GM12891 (cell line): ENCODE data around the gene RAD21L1.

Source experiments
- PAX5 ChIP-seq: IDR thresholded peaks from 2 replicates; pipeline ENCODE4 v1.6.1; 2011; ENCODE audit warnings: low read length, moderate library complexity, mild to moderate bottlenecking; ENCODE audit not compliant: insufficient read depth, severe bottlenecking
- POLR2A ChIP-seq: IDR thresholded peaks from 2 replicates; pipeline ENCODE4 v1.6.1; 2011; ENCODE audit warnings: low read depth, low read length, control low read depth
- POLR2AphosphoS5 ChIP-seq: IDR thresholded peaks from 2 replicates; pipeline ENCODE4 v1.6.1; 2011; ENCODE audit warnings: low read depth, low read length, control low read depth
- SPI1 ChIP-seq: IDR thresholded peaks from 2 replicates; pipeline ENCODE4 v1.6.1; 2011; ENCODE audit warnings: low read depth, low read length, control low read depth
- TAF1 ChIP-seq: IDR thresholded peaks from 2 replicates; pipeline ENCODE4 v1.6.1; 2011; ENCODE audit warnings: low read depth, low read length, control low read depth

DNA sequence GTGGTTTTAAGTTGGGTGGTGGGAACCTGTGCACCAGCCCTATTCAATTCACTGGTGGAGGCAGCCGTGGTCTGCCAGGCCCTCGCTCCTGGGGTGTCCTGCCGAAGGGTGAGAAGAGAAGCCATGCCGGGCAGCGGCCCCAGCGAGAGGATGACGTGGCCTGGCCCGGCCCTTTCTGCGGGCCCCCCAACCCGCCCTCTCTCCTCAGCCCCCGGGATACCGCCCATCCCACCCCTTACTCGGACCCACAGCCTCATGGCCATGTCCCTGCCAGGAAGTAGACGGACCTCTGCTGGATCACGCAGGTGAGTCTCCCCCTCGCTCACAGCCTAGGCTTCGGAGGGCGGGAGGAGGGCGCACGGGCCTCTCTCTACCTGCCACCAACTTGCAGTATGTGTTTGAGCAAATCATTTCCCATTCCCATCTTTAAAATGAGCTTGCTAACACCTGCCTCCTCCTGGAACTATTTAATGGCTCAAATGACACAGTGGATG is 70.3 kb downstream of the RAD21L1 start:
- TF ChIP-seq POLR2A (no peak), PAX5 (no peak), SPI1 (no peak), POLR2AphosphoS5 (no peak), TAF1 (no peak)
